Measurements from ENCODE around the gene HDLBP. TPM values are rescaled to one million over a fixed set of nuclear protein-coding genes. Genes with fewer than 3 reads are reported as not detected.
"Not testable (repeated sequence)": the region's sequence is repeated elsewhere in the genome, so short reads cannot be mapped to it uniquely, and the experiment has no call there.

Gene HDLBP
- total and polyA plus RNA-seq, 2 experiments from 2014 or later: 230 to 306 TPM

- TF ChIP-seq NANOG (IDR thresholded peaks at IDR 0.05; ENCODE audit: borderline replicate concordance): no peak
- no peak for TF ChIP-seq JUNB (IDR thresholded peaks at IDR 0.05; ENCODE audit: unreplicated experiment)
- TF ChIP-seq ZNF331 (CRISPR knock-in tag; IDR thresholded peaks at IDR 0.05; ENCODE audit: low read depth): no peak
- TF ChIP-seq EZH2 (IDR thresholded peaks at IDR 0.05; ENCODE audit: low read depth, unreplicated experiment): no peak
- TF ChIP-seq ZNF114 (CRISPR knock-in tag; IDR thresholded peaks at IDR 0.05): no peak
- no peak for TF ChIP-seq EZH2phosphoT487 (IDR thresholded peaks at IDR 0.05; ENCODE audit: unreplicated experiment)
Observed at GRCh38 chr2:241197947-241198346, 117.5 kb downstream of the HDLBP start (continued).

GRCh38 chr2:241197246-241197645, 118.2 kb downstream of the HDLBP start:
- not testable (repeated sequence) for H3K27me3 Mint-ChIP-seq (ENCODE audit: insufficient read depth, low read depth, poor library complexity); H3K27ac ChIP-seq (ENCODE audit: low read depth); DNase-seq (ENCODE audit: low spot score); H3K4me3 ChIP-seq; H2AFZ ChIP-seq; H3K4me1 Mint-ChIP-seq; H3K9me2 ChIP-seq (ENCODE audit: insufficient read depth); H3K27me3 ChIP-seq (ENCODE audit: insufficient read depth); H3K36me3 ChIP-seq (ENCODE audit: insufficient read depth); H3K4me3 Mint-ChIP-seq; H3F3A ChIP-seq (replicated peaks; ENCODE audit: low read depth); H4K20me1 ChIP-seq (replicated peaks; ENCODE audit: insufficient read depth); H3K4me2 ChIP-seq; H3K27ac Mint-ChIP-seq; H3K79me2 ChIP-seq (replicated peaks; ENCODE audit: insufficient read depth); ATAC-seq; H3K9me3 Mint-ChIP-seq; H3K36me3 Mint-ChIP-seq (ENCODE audit: low read depth); H3K4me1 ChIP-seq (ENCODE audit: insufficient read depth)

- H3K4me1 ChIP-seq (ENCODE audit: insufficient read depth): no peaks in the 10 kb centered on the region
- Mint-ChIP-seq H3K4me1 (no peaks in the 10 kb centered on the region), H3K9me3 (no peaks in the 10 kb centered on the region; the same call in 2 of the 3 replicates), H3K4me3 (no peak overlapping the region), H3K36me3 (ENCODE audit: low read depth) (no peaks in the 10 kb centered on the region), H3K27me3 (ENCODE audit: insufficient read depth, low read depth, poor library complexity) (peaks cover 6% of the 10 kb centered on the region), H3K27ac (no peak overlapping the region)
- no peaks in the 10 kb centered on the region for H3F3A ChIP-seq (replicated peaks; ENCODE audit: low read depth)
- H3K79me2 ChIP-seq (replicated peaks; ENCODE audit: insufficient read depth): no peaks in the 10 kb centered on the region
- no peaks in the 10 kb centered on the region for H3K9me2 ChIP-seq (ENCODE audit: insufficient read depth)
- no peak overlapping the region for H3K4me3 ChIP-seq
- DNase-seq (ENCODE audit: low spot score) (no peak), ATAC-seq (no peak)
- H3K4me2 ChIP-seq: no peak overlapping the region
- H3K27ac ChIP-seq (ENCODE audit: low read depth): no peak overlapping the region
- no peaks in the 10 kb centered on the region for H3K27me3 ChIP-seq (ENCODE audit: insufficient read depth)
- H3K36me3 ChIP-seq (ENCODE audit: insufficient read depth): no peaks in the 10 kb centered on the region
- no peak overlapping the region for H2AFZ ChIP-seq
- H4K20me1 ChIP-seq (replicated peaks; ENCODE audit: insufficient read depth): no peaks in the 10 kb centered on the region
- no peak for TF ChIP-seq ZNF462 (CRISPR knock-in tag; IDR thresholded peaks at IDR 0.05)
- no peak for TF ChIP-seq ETS1 (IDR thresholded peaks at IDR 0.05)
- no peak for TF ChIP-seq CREB1 (CRISPR knock-in tag; IDR thresholded peaks at IDR 0.05; ENCODE audit: low read depth)
- no peak for TF ChIP-seq ZNF331 (CRISPR knock-in tag; IDR thresholded peaks at IDR 0.05; ENCODE audit: low read depth)
- no peak for TF ChIP-seq REST (IDR thresholded peaks at IDR 0.05; ENCODE audit: unreplicated experiment)
Observed at GRCh38 chr2:241195506-241196130, 119.9 kb downstream of the HDLBP start.
